Measurements from ENCODE around the gene MTARC1.

DNA sequence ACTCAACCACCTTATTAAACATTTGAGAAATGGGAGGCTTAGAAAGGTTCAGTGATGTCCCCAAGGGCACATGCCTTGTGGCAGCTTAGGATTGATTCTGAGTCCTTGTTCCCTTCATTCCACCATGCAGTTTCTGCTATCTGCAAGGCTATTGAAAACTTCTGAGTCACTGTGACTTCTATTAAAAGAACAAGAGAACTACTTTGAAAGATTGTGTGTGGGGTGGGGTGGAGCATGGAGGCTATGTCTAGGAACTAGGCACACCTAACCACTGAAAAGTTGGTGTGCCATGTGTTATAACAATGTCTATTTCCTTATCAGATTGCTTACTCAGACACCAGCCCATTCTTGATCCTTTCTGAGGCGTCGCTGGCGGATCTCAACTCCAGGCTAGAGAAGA lies 10.8 kb downstream of the MTARC1 start:
- no peak for TF ChIP-seq EZH2phosphoT487 (IDR thresholded peaks at IDR 0.05; ENCODE audit: insufficient read depth, low read depth)
- TF ChIP-seq EZH2 (IDR thresholded peaks at IDR 0.05; ENCODE audit: insufficient read depth, poor library complexity, severe bottlenecking), result no peak

All from GM23248 (cell line).